Measurements from ENCODE around the gene DNAH17.

GRCh38 chr17:78479369-78479768 lies 97.8 kb downstream of the DNAH17 start:
- TF ChIP-seq, protein P1, sequence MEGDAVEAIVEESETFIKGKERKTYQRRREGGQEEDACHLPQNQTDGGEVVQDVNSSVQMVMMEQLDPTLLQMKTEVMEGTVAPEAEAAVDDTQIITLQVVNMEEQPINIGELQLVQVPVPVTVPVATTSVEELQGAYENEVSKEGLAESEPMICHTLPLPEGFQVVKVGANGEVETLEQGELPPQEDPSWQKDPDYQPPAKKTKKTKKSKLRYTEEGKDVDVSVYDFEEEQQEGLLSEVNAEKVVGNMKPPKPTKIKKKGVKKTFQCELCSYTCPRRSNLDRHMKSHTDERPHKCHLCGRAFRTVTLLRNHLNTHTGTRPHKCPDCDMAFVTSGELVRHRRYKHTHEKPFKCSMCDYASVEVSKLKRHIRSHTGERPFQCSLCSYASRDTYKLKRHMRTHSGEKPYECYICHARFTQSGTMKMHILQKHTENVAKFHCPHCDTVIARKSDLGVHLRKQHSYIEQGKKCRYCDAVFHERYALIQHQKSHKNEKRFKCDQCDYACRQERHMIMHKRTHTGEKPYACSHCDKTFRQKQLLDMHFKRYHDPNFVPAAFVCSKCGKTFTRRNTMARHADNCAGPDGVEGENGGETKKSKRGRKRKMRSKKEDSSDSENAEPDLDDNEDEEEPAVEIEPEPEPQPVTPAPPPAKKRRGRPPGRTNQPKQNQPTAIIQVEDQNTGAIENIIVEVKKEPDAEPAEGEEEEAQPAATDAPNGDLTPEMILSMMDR (IDR thresholded peaks at IDR 0.05): no peak
- TF ChIP-seq POLR2A (IDR thresholded peaks at IDR 0.05) (no peak), POLR2AphosphoS5 (IDR thresholded peaks at IDR 0.05) (no peak)

Data from transverse colon (tissue), 4 donors.